ENCODE data around the gene DRG2. TPM values are rescaled to one million over a fixed set of nuclear protein-coding genes. Genes with fewer than 3 reads are reported as not detected.

DRG2 gene
- total RNA-seq, 1 experiment from 2014 or later = 52.0 TPM

DNA sequence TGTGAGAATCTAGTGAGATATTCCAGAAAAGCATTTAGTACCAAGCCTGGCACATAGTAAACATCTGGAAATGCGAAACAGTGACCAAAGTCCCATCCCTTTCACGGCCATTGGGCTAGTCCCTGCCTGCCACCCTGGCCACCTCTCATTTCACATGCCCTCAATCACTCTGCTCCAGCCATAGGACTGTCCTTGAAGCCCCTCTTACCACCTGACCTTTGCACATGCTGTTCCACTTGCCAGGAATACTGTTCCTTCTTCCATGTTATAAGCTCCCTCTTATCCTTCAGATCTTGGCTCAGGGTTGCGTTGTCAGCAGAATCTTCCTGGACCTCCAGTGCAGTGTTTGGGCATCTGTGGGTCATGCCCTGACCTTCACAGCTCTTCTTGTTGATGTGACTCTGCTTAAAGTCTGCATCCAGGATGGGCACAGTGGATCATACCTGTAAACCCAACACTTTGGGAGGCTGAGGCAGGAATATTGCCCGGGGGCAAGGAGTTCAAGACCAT, 22.9 kb downstream of the DRG2 start:
- no peak overlapping the region for H3K23ac ChIP-seq (ENCODE audit: insufficient read length, low read depth, low read length)
- H2AK5ac ChIP-seq (ENCODE audit: insufficient read length, low read length) = no peak overlapping the region
- no peak overlapping the region for H3K18ac ChIP-seq (ENCODE audit: insufficient read length, low read depth, low read length)
- H3K23me2 ChIP-seq (ENCODE audit: insufficient read length, low read depth, low read length, poor library complexity, severe bottlenecking) = no peaks in the 10 kb centered on the region
- no peak overlapping the region for H4K91ac ChIP-seq (ENCODE audit: insufficient read length, low read depth, low read length)
- H3T11ph ChIP-seq (ENCODE audit: low read length) = no peak overlapping the region
- H2BK15ac ChIP-seq (ENCODE audit: low read depth, low read length) = no peak overlapping the region
- no peak overlapping the region for H3K4me2 ChIP-seq (ENCODE audit: insufficient read depth, insufficient read length, low read length)
- no peaks in the 10 kb centered on the region for H3K9me3 ChIP-seq (ENCODE audit: control insufficient read depth, low read depth, low read length)
- no peak overlapping the region for H3K56ac ChIP-seq (ENCODE audit: insufficient read length, low read depth, low read length)
- H3K79me2 ChIP-seq (ENCODE audit: insufficient read depth, low read length) = no peaks in the 10 kb centered on the region
- H3K9me3 Mint-ChIP-seq = no peaks in the 10 kb centered on the region
- peaks cover 2 to 5% (median 4%) of the 10 kb centered on the region in 3 experiments; a peak in 5 of 7 replicates for H3K36me3 Mint-ChIP-seq (ENCODE audit: insufficient read depth in 1 of 3, low read depth in 3 of 3)
- H3K27ac ChIP-seq (ENCODE audit: insufficient read length, low read depth, low read length) = no peak overlapping the region
- no peaks in the 10 kb centered on the region for H3K4me1 ChIP-seq (ENCODE audit: insufficient read depth, low read length)
- no peak overlapping the region for H2BK5ac ChIP-seq (ENCODE audit: insufficient read length, low read length)
- peaks cover 6% of the 10 kb centered on the region for H3K27me3 Mint-ChIP-seq (ENCODE audit: low read depth)
- TF ChIP-seq, protein P1, sequence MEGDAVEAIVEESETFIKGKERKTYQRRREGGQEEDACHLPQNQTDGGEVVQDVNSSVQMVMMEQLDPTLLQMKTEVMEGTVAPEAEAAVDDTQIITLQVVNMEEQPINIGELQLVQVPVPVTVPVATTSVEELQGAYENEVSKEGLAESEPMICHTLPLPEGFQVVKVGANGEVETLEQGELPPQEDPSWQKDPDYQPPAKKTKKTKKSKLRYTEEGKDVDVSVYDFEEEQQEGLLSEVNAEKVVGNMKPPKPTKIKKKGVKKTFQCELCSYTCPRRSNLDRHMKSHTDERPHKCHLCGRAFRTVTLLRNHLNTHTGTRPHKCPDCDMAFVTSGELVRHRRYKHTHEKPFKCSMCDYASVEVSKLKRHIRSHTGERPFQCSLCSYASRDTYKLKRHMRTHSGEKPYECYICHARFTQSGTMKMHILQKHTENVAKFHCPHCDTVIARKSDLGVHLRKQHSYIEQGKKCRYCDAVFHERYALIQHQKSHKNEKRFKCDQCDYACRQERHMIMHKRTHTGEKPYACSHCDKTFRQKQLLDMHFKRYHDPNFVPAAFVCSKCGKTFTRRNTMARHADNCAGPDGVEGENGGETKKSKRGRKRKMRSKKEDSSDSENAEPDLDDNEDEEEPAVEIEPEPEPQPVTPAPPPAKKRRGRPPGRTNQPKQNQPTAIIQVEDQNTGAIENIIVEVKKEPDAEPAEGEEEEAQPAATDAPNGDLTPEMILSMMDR (conservative IDR thresholded peaks at IDR 0.05) = no peak
- no peak overlapping the region for H2AFZ ChIP-seq (ENCODE audit: low read length)
- no peak overlapping the region for H4K8ac ChIP-seq (replicated peaks; ENCODE audit: insufficient read length, low read depth, low read length)
- H4K5ac ChIP-seq (ENCODE audit: insufficient read length, low read depth, low read length) = no peak overlapping the region
- H3K9ac ChIP-seq (ENCODE audit: extremely low read depth, insufficient read length, low read length) = no peak overlapping the region
- no peak for DNase-seq
- no CpG with 5 or more reads among the region's 4 CpGs for WGBS (ENCODE audit: extremely low coverage, insufficient read length, low lambda C conversion rate)
- H3K14ac ChIP-seq (ENCODE audit: insufficient read depth, low read length) = no peak overlapping the region
- no peak overlapping the region for H3K4me3 Mint-ChIP-seq
- H2BK20ac ChIP-seq (ENCODE audit: low read depth, low read length, poor library complexity, severe bottlenecking) = no peak overlapping the region
- no peak overlapping the region for H2BK120ac ChIP-seq (ENCODE audit: low read depth, low read length, poor library complexity, severe bottlenecking)
- no peaks in the 10 kb centered on the region for H3K27me3 ChIP-seq (ENCODE audit: insufficient read depth, low read length)
- H3K4me1 Mint-ChIP-seq = peaks cover 7 to 8% of the 10 kb centered on the region in 2 experiments
- H4K20me1 ChIP-seq (ENCODE audit: control insufficient read depth, insufficient read depth, insufficient read length) = no peaks in the 10 kb centered on the region
- H3K4ac ChIP-seq (ENCODE audit: low read depth, low read length) = no peak overlapping the region
- H2BK12ac ChIP-seq (ENCODE audit: insufficient read length, low read depth, low read length) = no peak overlapping the region
- no peaks in the 10 kb centered on the region for H3K79me1 ChIP-seq (ENCODE audit: insufficient read depth, low read depth, low read length, poor library complexity, severe bottlenecking)
- no peak overlapping the region for H3K27ac Mint-ChIP-seq

All from H9 (cell line).